ENCODE data around the gene ANO9.

GRCh38 chr11:419248-420005, 22.4 kb downstream of the ANO9 start:
- TF ChIP-seq POLR2A (IDR thresholded peaks at IDR 0.05): no peak
- no peak for TF ChIP-seq CTCF (IDR thresholded peaks at IDR 0.05)
